ENCODE data around the gene SERPINB10. TPM values are rescaled to one million over a fixed set of nuclear protein-coding genes. Genes with fewer than 3 reads are reported as not detected.

Gene SERPINB10, protein sequence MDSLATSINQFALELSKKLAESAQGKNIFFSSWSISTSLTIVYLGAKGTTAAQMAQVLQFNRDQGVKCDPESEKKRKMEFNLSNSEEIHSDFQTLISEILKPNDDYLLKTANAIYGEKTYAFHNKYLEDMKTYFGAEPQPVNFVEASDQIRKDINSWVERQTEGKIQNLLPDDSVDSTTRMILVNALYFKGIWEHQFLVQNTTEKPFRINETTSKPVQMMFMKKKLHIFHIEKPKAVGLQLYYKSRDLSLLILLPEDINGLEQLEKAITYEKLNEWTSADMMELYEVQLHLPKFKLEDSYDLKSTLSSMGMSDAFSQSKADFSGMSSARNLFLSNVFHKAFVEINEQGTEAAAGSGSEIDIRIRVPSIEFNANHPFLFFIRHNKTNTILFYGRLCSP
- total RNA-seq (not detected), total RNA-seq (0 to 0.26 (median 0) reads per million in 172 experiments)
- 0.06 TPM for polyA plus RNA-seq (2013, experiment 1 of 2)
- 0.03 TPM for polyA plus RNA-seq (2013, experiment 2 of 2)

DNA sequence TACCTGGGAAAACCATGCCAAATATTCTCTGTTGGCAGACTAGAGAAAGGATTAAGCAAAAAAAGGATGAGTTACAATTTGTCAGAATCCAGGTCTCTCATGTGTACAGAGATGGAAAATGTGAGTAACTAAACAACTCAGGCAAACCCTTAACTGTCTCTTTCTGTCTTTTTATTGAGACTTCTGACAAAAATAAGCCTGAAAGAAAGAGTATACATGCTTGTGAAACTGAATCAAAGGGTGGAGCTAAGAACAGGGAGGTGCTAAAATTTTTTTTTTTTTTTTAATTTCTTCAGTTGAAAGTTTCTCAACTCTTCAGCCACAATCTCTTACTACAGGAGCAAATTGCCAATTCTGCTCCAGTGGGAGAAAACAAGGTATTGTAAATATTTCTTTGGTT is at the start of gene SERPINB10:
TSS of gene SERPINB10 (plus strand) at position 295 of the 400 bp plus-strand sequence. CDS start 7,553 bp downstream, outside the sequence.
- intact Hi-C loops (cut with DNase I, micrococcal nuclease): no loop called here
- ATAC-seq (ENCODE audit: poor library complexity): no peak
- H3K27me3 Mint-ChIP-seq: peaks cover 39% of the 10 kb centered on the region
- Histone ChIP-seq H3K27me3 (ENCODE audit: control insufficient read depth in 1 of 2, insufficient read depth in 2 of 2, low read length in 2 of 2) (peaks cover 0 to 1% of the 10 kb centered on the region in 2 experiments), H3K9me3 (ENCODE audit: control insufficient read depth in 1 of 2, insufficient read depth in 1 of 2, low read length in 2 of 2) (no peaks in the 10 kb centered on the region), H3K27ac (ENCODE audit: low read depth in 1 of 2, low read length in 2 of 2) (no peak within 1 kb of the TSS), H3K4me3 (ENCODE audit: low read length) (no peak within 1 kb of the TSS), H3K36me3 (ENCODE audit: insufficient read depth, low read length) (no peaks in the 10 kb centered on the region), H3K4me1 (ENCODE audit: insufficient read depth, low read length) (no peaks in the 10 kb centered on the region)
- H3K9me3 Mint-ChIP-seq: no peaks in the 10 kb centered on the region
- H3K36me3 Mint-ChIP-seq (ENCODE audit: low read depth): no peaks in the 10 kb centered on the region
- TF ChIP-seq, protein P1, sequence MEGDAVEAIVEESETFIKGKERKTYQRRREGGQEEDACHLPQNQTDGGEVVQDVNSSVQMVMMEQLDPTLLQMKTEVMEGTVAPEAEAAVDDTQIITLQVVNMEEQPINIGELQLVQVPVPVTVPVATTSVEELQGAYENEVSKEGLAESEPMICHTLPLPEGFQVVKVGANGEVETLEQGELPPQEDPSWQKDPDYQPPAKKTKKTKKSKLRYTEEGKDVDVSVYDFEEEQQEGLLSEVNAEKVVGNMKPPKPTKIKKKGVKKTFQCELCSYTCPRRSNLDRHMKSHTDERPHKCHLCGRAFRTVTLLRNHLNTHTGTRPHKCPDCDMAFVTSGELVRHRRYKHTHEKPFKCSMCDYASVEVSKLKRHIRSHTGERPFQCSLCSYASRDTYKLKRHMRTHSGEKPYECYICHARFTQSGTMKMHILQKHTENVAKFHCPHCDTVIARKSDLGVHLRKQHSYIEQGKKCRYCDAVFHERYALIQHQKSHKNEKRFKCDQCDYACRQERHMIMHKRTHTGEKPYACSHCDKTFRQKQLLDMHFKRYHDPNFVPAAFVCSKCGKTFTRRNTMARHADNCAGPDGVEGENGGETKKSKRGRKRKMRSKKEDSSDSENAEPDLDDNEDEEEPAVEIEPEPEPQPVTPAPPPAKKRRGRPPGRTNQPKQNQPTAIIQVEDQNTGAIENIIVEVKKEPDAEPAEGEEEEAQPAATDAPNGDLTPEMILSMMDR (IDR thresholded peaks at IDR 0.05): no peak
- ChIA-PET CTCF (no interaction called here), POLR2A (no interaction called here)
- H3K4me3 Mint-ChIP-seq: no peak within 1 kb of the TSS
- no peak for DNase-seq
- no peak within 1 kb of the TSS for H3K27ac Mint-ChIP-seq
- no peaks in the 10 kb centered on the region for H3K4me1 Mint-ChIP-seq (ENCODE audit: low read depth)

DNA sequence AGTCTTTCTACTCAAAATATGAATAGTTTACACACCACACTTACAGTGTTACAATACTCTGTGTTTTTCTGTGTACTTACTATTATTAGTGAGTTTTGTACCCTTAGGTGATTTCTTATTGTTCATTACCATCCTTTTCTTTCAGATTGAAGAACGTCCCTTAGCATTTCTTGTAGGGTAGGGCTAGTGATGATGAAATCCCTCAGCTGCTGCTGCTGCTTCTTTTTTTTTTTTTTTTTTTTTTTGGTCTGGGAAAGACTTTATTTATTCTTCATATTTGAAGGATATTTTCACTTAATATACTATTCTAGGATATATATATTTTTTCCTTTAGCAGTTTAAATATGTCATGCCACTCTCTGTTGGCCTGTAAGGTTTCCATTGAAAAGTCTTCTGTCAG is 49.3 kb upstream of the SERPINB10 start:
- Mint-ChIP-seq H3K27ac (no peak overlapping the region), H3K36me3 (ENCODE audit: low read depth) (no peaks in the 10 kb centered on the region), H3K27me3 (peaks cover 5% of the 10 kb centered on the region), H3K4me3 (no peak overlapping the region), H3K4me1 (ENCODE audit: low read depth) (no peaks in the 10 kb centered on the region), H3K9me3 (peaks cover 4% of the 10 kb centered on the region)
- ChIA-PET POLR2A (no interaction called here), CTCF (no interaction called here)
- Histone ChIP-seq H3K9me3 (ENCODE audit: control insufficient read depth in 1 of 2, insufficient read depth in 1 of 2, low read length in 2 of 2) (peaks cover 0 to 4% of the 10 kb centered on the region in 2 experiments), H3K4me1 (ENCODE audit: insufficient read depth, low read length) (no peaks in the 10 kb centered on the region), H3K27ac (ENCODE audit: low read depth in 1 of 2, low read length in 2 of 2) (no peak overlapping the region), H3K27me3 (ENCODE audit: control insufficient read depth in 1 of 2, insufficient read depth in 2 of 2, low read length in 2 of 2) (peaks cover 6 to 16% of the 10 kb centered on the region in 2 experiments), H3K4me3 (ENCODE audit: low read length) (no peak overlapping the region), H3K36me3 (ENCODE audit: insufficient read depth, low read length) (no peaks in the 10 kb centered on the region)
- TF ChIP-seq, protein P1 (IDR thresholded peaks at IDR 0.05): no peak
- ATAC-seq (ENCODE audit: poor library complexity) (no peak), DNase-seq (no peak)
- intact Hi-C loops (cut with DNase I, micrococcal nuclease): no loop called here

DNA sequence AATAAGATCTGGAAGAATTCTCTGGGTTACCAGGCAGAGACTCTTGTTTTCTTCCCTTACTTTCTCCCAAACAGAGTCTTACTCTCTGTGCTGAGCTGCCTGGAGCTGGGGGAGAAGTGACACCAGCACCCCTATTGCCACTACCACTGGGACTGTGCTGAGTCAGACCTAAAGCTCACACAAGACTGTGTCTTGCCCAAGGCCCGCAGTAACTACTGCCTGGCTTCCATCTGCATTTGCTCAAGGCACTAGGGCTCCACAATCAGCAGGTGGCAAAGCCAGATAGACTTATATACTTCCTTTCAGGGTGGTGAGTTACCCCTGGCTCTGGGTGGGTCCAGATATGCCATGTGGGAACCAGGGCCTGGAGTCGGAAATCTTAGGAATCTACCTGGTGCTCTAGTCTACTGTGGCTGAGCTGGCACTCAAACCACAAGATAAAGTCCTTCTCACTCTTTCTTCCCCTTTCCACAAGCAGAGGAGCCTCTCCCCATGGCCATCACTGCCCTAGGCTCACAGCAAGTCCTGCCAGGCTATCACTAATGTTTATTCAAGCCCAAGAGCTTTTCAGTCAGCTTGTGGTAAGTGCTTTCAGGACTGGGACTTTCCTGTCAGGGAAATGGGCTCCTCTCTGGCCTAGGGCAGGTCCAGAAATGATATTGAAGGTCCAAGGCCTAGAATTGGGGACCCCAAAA is 47.8 kb upstream of the SERPINB10 start:
- Histone ChIP-seq H3K27ac (ENCODE audit: low read depth in 1 of 2, low read length in 2 of 2) (no peak overlapping the region), H3K4me3 (ENCODE audit: low read length) (no peak overlapping the region), H3K36me3 (ENCODE audit: insufficient read depth, low read length) (no peaks in the 10 kb centered on the region), H3K9me3 (ENCODE audit: control insufficient read depth in 1 of 2, insufficient read depth in 1 of 2, low read length in 2 of 2) (peaks cover 0 to 4% of the 10 kb centered on the region in 2 experiments), H3K4me1 (ENCODE audit: insufficient read depth, low read length) (no peaks in the 10 kb centered on the region), H3K27me3 (ENCODE audit: control insufficient read depth in 1 of 2, insufficient read depth in 2 of 2, low read length in 2 of 2) (peaks cover 6 to 16% of the 10 kb centered on the region in 2 experiments)
- Mint-ChIP-seq H3K36me3 (ENCODE audit: low read depth) (no peaks in the 10 kb centered on the region), H3K4me1 (ENCODE audit: low read depth) (no peaks in the 10 kb centered on the region), H3K9me3 (peaks cover 4% of the 10 kb centered on the region), H3K4me3 (no peak overlapping the region), H3K27ac (no peak overlapping the region), H3K27me3 (peaks cover 5% of the 10 kb centered on the region)
- ATAC-seq (ENCODE audit: poor library complexity) (no peak), DNase-seq (peak in 2 of 14 experiments; percentile 19 to 28)
- intact Hi-C loops (cut with DNase I, micrococcal nuclease): no loop called here
- TF ChIP-seq, protein P1 (IDR thresholded peaks at IDR 0.05): no peak
- CTCF ChIA-PET: no interaction called here
- POLR2A ChIA-PET: no interaction called here
